PFSK-1 (cell line): Measurements from ENCODE around the gene PXT1.

Experiments used
- FOXP2 ChIP-seq: optimal IDR thresholded peaks from 2 replicates; pipeline ENCODE3; 2011; ENCODE audit warnings: borderline replicate concordance, control low read depth, inconsistent platforms; ENCODE audit not compliant: insufficient read depth; ENCODE audit errors: extremely low read length, extremely low read depth
- POLR2AphosphoS5 ChIP-seq: IDR thresholded peaks from 2 replicates; pipeline ENCODE4 v1.6.1; 2012; ENCODE audit warnings: low read depth, mild to moderate bottlenecking, control low read depth, low read length, moderate library complexity
- SIN3A ChIP-seq: IDR thresholded peaks from 2 replicates; pipeline ENCODE4 v1.6.1; 2012; ENCODE audit warnings: mild to moderate bottlenecking, low read length, moderate library complexity, borderline replicate concordance; ENCODE audit not compliant: insufficient read depth
- TAF1 ChIP-seq: IDR thresholded peaks from 2 replicates; pipeline ENCODE4 v1.6.1; 2012; ENCODE audit warnings: low read length, control low read depth, borderline replicate concordance; ENCODE audit not compliant: insufficient read depth
- TF ChIP-seq, protein P1 (sequence below), 2 experiments: IDR thresholded peaks; 2 replicates each; pipeline versions ENCODE4 v1.6.1 to v1.8.0; 2011 to 2012; ENCODE audit warnings: low read depth in 2 of 2, low read length in 2 of 2, control low read depth in 1 of 2, inconsistent platforms in 1 of 2, mild to moderate bottlenecking in 1 of 2, moderate library complexity in 1 of 2; ENCODE audit not compliant: insufficient read depth in 1 of 2

Gene PXT1

DNA sequence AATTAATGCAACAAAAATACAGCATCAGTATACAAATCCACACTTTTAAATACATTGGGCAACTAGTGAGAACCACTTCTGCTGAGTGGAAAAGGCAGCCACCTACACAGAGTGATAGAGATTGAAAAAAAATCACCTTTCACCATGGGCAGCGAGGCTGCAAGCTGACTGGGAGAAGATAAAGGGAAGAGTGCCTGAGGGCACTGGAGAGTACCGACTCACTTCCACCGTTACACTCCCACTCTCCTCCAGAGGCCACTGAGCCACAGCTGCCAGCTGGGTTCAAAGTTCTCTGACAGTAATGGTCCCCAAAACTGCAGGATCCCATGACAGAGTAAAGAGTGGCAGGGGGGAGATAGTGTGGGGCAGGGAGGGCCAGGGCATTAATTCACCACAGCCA, 24.1 kb downstream of the PXT1 start:
- TF ChIP-seq FOXP2 (no peak), SIN3A (no peak), TAF1 (no peak), POLR2AphosphoS5 (no peak)
- TF ChIP-seq, protein P1, sequence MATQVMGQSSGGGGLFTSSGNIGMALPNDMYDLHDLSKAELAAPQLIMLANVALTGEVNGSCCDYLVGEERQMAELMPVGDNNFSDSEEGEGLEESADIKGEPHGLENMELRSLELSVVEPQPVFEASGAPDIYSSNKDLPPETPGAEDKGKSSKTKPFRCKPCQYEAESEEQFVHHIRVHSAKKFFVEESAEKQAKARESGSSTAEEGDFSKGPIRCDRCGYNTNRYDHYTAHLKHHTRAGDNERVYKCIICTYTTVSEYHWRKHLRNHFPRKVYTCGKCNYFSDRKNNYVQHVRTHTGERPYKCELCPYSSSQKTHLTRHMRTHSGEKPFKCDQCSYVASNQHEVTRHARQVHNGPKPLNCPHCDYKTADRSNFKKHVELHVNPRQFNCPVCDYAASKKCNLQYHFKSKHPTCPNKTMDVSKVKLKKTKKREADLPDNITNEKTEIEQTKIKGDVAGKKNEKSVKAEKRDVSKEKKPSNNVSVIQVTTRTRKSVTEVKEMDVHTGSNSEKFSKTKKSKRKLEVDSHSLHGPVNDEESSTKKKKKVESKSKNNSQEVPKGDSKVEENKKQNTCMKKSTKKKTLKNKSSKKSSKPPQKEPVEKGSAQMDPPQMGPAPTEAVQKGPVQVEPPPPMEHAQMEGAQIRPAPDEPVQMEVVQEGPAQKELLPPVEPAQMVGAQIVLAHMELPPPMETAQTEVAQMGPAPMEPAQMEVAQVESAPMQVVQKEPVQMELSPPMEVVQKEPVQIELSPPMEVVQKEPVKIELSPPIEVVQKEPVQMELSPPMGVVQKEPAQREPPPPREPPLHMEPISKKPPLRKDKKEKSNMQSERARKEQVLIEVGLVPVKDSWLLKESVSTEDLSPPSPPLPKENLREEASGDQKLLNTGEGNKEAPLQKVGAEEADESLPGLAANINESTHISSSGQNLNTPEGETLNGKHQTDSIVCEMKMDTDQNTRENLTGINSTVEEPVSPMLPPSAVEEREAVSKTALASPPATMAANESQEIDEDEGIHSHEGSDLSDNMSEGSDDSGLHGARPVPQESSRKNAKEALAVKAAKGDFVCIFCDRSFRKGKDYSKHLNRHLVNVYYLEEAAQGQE (IDR thresholded peaks at IDR 0.05; ENCODE audit: insufficient read depth in 1 of 2, low read depth in 2 of 2, low read length in 2 of 2): no peak

DNA sequence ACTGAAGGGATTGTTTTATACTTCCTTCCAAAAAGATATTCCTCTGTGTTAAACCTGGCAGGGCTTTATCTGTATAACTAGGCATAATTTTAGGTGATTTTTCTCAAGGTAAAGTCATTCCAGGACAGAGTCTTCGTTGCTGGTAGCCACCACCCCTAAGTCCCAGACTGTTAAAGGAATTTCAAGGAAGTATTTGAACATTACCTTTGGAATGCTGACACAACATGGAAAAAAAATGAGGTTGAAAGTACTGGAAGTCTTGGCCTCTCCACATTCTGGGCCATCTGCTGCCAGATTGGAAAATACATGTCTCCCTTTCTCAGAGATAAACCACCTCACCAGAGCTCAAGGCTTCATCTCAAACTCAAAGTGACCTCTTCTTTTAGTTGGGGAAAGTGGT, 28.2 kb downstream of the PXT1 start:
- TF ChIP-seq TAF1 (no peak), POLR2AphosphoS5 (no peak), FOXP2 (no peak), SIN3A (no peak)
- TF ChIP-seq, protein P1 (IDR thresholded peaks at IDR 0.05; ENCODE audit: insufficient read depth in 1 of 2, low read depth in 2 of 2, low read length in 2 of 2): no peak

DNA sequence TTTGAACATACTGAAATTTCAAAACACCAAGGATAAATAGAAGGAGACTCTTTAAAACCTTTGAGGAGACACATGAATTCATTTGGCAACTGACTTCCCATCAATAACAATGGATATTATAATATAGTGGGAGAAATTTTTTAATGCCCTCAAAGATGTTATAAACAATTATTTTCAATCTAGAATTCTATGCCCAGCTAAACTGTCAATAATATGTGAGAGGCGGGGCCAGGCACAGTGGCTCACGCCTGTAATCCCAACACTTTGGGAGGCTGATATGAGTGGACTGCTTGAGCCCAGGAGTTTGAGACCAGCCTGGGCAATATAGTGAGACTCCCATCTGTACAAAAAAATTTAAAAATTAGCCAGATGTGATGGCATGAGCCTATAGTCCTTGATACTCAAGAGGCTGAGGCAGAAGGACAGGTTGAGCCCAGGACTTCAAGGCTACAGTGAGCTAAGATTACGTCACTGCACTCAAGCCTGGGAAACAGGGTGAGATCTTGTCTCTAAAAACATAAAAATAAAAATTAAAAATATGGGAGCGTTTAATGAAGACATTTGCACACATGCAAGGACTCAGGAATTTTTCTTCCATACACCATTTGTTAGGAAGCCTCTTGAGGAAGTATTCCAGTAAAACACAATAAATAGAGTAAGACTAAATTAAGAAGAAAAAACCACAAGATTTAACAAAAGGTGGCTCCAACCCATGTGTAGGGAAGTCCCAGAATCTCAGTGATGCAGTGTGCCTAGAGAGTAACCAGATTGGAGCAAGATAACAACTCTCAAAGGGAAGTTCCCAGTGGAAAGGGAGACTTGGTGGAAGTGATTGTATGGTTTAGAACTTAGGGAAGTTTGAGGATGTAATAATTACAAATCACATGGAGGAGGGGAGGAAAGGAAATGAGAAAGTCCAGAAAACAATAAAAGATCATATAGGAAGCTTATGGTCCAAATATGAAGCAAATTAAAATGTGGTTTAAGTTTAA, 28.9 kb downstream of the PXT1 start:
- no peak for TF ChIP-seq SIN3A
- TF ChIP-seq FOXP2: no peak
- TF ChIP-seq POLR2AphosphoS5: no peak
- no peak for TF ChIP-seq TAF1
- TF ChIP-seq, protein P1 (IDR thresholded peaks at IDR 0.05; ENCODE audit: insufficient read depth in 1 of 2, low read depth in 2 of 2, low read length in 2 of 2): no peak

DNA sequence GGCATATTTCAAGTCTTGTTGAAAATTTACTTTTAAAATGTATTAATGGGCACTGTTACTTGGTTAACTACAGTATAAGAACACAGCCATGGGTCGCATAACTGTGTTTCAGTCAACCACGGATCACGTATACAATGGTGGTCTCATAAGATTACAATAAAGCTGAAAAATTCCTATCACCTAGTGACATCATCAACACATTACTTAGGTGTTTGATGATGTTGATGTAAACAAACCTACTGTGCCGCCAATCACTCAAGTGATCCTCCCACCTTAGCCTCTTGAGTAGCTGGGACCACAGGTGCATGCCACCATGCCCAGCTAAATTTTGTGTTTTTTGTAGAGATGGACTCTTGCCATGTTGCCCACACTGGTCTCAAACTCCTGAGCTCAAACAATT, 38.5 kb downstream of the PXT1 start:
- TF ChIP-seq POLR2AphosphoS5: no peak
- no peak for TF ChIP-seq FOXP2
- no peak for TF ChIP-seq TAF1
- TF ChIP-seq, protein P1 (IDR thresholded peaks at IDR 0.05; ENCODE audit: insufficient read depth in 1 of 2, low read depth in 2 of 2, low read length in 2 of 2): no peak
- no peak for TF ChIP-seq SIN3A
